H1 (cell line): ENCODE data around the gene ADAMTS14. TPM values are rescaled to one million over a fixed set of nuclear protein-coding genes. Genes with fewer than 3 reads are reported as not detected.

Source experiments
- CTCF ChIA-PET: fragments of 300-600 bp; sonication (Branson Sonifier 250); formaldehyde crosslinking; loops from one replicate; lab custom pipeline; 2021; ENCODE audit not compliant: partially characterized antibody; lab: Charles Lee
- POLR2A ChIA-PET: fragments of 300-600 bp; sonication (Branson Sonifier 250); formaldehyde crosslinking; loops from one replicate; lab custom pipeline; 2021; ENCODE audit warnings: inconsistent platforms; ENCODE audit not compliant: partially characterized antibody; lab: Charles Lee
- DNase-seq, 2 experiments: peaks; one replicate each; pipeline versions ENCODE4 v3.0.0 to v3.0.0-alpha.2; 2010 to 2022; ENCODE audit warnings: low spot score in 2 of 2, low read depth in 1 of 2, mixed read lengths in 1 of 2
- FAIRE-seq: peaks from 2 replicates; lab custom pipeline; 2011; peaks lifted over from hg19 to GRCh38; lab: Jason Lieb, UNC
- H2AFZ ChIP-seq: 2 replicates; pipeline ENCODE4 v1.8.1; 2012; ENCODE audit warnings: low read length, inconsistent platforms
- H2AK5ac ChIP-seq: 2 replicates; pipeline ENCODE4 v1.6.1; 2013; ENCODE audit warnings: low read depth, low read length
- H2BK120ac ChIP-seq: replicated peaks from 2 replicates; pipeline ENCODE3; 2013; ENCODE audit warnings: low read depth, low read length, inconsistent platforms
- H2BK12ac ChIP-seq: 2 replicates; pipeline ENCODE4 v1.6.1; 2013; ENCODE audit warnings: low read depth, low read length
- H2BK15ac ChIP-seq: 2 replicates; pipeline ENCODE4 v1.6.1; 2013; ENCODE audit warnings: low read length
- H2BK20ac ChIP-seq: 2 replicates; pipeline ENCODE4 v1.6.1; 2013; ENCODE audit warnings: low read length
- H2BK5ac ChIP-seq: 2 replicates; pipeline ENCODE4 v1.6.1; 2013; ENCODE audit warnings: low read depth, low read length
- H3K14ac ChIP-seq: 2 replicates; pipeline ENCODE4 v1.6.1; 2013; ENCODE audit warnings: inconsistent platforms; ENCODE audit not compliant: insufficient read length
- H3K18ac ChIP-seq: 2 replicates; pipeline ENCODE4 v1.6.1; 2013; ENCODE audit warnings: low read length; ENCODE audit errors: extremely low read depth
- H3K23ac ChIP-seq: 2 replicates; pipeline ENCODE4 v1.6.1; 2013; ENCODE audit warnings: inconsistent platforms; ENCODE audit not compliant: insufficient read length
- H3K23me2 ChIP-seq: 2 replicates; pipeline ENCODE4 v1.6.1; 2013; ENCODE audit warnings: low read depth, low read length
- H3K27ac ChIP-seq: 2 replicates; pipeline ENCODE4 v1.6.1; 2011; ENCODE audit warnings: low read depth, low read length, inconsistent platforms
- H3K27me3 ChIP-seq, 4 experiments: replicated peaks in 1 of 4; 1 replicate in 1 of 4; 2 replicates in 3 of 4; pipeline versions ENCODE4 v1.6.1 to v1.8.1; 2011 to 2013; ENCODE audit warnings: low read length in 3 of 4, mild to moderate bottlenecking in 3 of 4, inconsistent platforms in 2 of 4, mixed read lengths in 2 of 4, moderate library complexity in 1 of 4; ENCODE audit not compliant: control insufficient read depth in 3 of 4, insufficient read depth in 3 of 4; ENCODE audit errors: extremely low read depth in 1 of 4
- H3K36me3 ChIP-seq, 4 experiments: 2 replicates each; pipeline versions ENCODE4 v1.6.1 to v1.8.1; 2011 to 2013; ENCODE audit warnings: mild to moderate bottlenecking in 4 of 4, low read length in 3 of 4, moderate library complexity in 2 of 4, control low read depth in 1 of 4, inconsistent platforms in 1 of 4; ENCODE audit not compliant: insufficient read depth in 4 of 4, control insufficient read depth in 2 of 4
- H3K4ac ChIP-seq: replicated peaks from 2 replicates; pipeline ENCODE3; 2013; ENCODE audit warnings: low read length, low read depth, mixed read lengths, inconsistent platforms; ENCODE audit not compliant: insufficient read length
- H3K4me1 ChIP-seq, 4 experiments: replicated peaks in 1 of 4; 1 replicate in 1 of 4; 2 replicates in 3 of 4; pipeline versions ENCODE4 v1.6.1 to v1.8.1; 2011 to 2013; ENCODE audit warnings: low read length in 3 of 4, inconsistent platforms in 2 of 4, mixed read lengths in 1 of 4; ENCODE audit not compliant: insufficient read depth in 4 of 4, control insufficient read depth in 3 of 4
- H3K4me2 ChIP-seq, 2 experiments: 2 replicates each; pipeline versions ENCODE4 v1.6.1 to v1.8.1; 2011 to 2013; ENCODE audit warnings: low read depth in 2 of 2, low read length in 2 of 2, control low read depth in 1 of 2, inconsistent platforms in 1 of 2, mild to moderate bottlenecking in 1 of 2; ENCODE audit not compliant: insufficient read depth in 1 of 2
- H3K4me3 ChIP-seq, 4 experiments: fragments of 200-600, 300-600 bp in 1 of 4; sonication (generic), shearing (Covaris generic), sonication (Bioruptor Twin) in 1 of 4; 2 replicates each; pipeline versions ENCODE4 v1.5.1 to v1.8.1; 2011 to 2016; ENCODE audit warnings: low read length in 4 of 4, low read depth in 3 of 4, control low read depth in 2 of 4, inconsistent platforms in 2 of 4, mild to moderate bottlenecking in 2 of 4, mixed read lengths in 1 of 4, moderate library complexity in 1 of 4; ENCODE audit not compliant: insufficient read depth in 2 of 4; ENCODE audit errors: extremely low read depth in 1 of 4
- H3K56ac ChIP-seq: replicated peaks from 2 replicates; pipeline ENCODE3; 2013; ENCODE audit warnings: low read depth, mild to moderate bottlenecking, mixed read lengths, low read length, inconsistent platforms; ENCODE audit not compliant: insufficient read length
- H3K79me1 ChIP-seq: 2 replicates; pipeline ENCODE4 v1.6.1; 2013; ENCODE audit warnings: low read depth, low read length, control low read depth
- H3K79me2 ChIP-seq, 2 experiments: 2 replicates each; pipeline versions ENCODE4 v1.6.1 to v1.8.1; 2012 to 2013; ENCODE audit warnings: low read length in 2 of 2, mild to moderate bottlenecking in 2 of 2, inconsistent platforms in 1 of 2; ENCODE audit not compliant: insufficient read depth in 2 of 2, control insufficient read depth in 1 of 2
- H3K9ac ChIP-seq, 4 experiments: replicated peaks in 1 of 4; 1 replicate in 1 of 4; 2 replicates in 3 of 4; pipeline versions ENCODE4 v1.6.1 to v1.8.1; 2011 to 2013; ENCODE audit warnings: low read depth in 3 of 4, low read length in 3 of 4, control low read depth in 2 of 4, mild to moderate bottlenecking in 2 of 4, moderate library complexity in 2 of 4, inconsistent platforms in 1 of 4; ENCODE audit errors: extremely low read depth in 1 of 4
- H3K9me3 ChIP-seq, 2 experiments: 2 replicates each; pipeline versions ENCODE4 v1.6.1 to v1.8.1; 2012 to 2013; ENCODE audit warnings: mild to moderate bottlenecking in 2 of 2, moderate library complexity in 2 of 2, control low read depth in 1 of 2, inconsistent platforms in 1 of 2, low read depth in 1 of 2, low read length in 1 of 2, mixed read lengths in 1 of 2; ENCODE audit not compliant: insufficient read depth in 2 of 2
- H4K20me1 ChIP-seq, 2 experiments: replicated peaks in 1 of 2; 2 replicates each; pipeline versions ENCODE3 to v1.8.1; 2011 to 2013; ENCODE audit warnings: inconsistent platforms in 2 of 2, low read length in 2 of 2, mild to moderate bottlenecking in 1 of 2; ENCODE audit not compliant: insufficient read depth in 2 of 2, control insufficient read depth in 1 of 2
- H4K5ac ChIP-seq: 2 replicates; pipeline ENCODE4 v1.6.1; 2013; ENCODE audit warnings: low read length, low read depth, mixed read lengths, inconsistent platforms; ENCODE audit not compliant: insufficient read length
- H4K8ac ChIP-seq: 2 replicates; pipeline ENCODE4 v1.8.0; 2013; ENCODE audit warnings: mild to moderate bottlenecking, moderate library complexity, low read length, inconsistent platforms; ENCODE audit not compliant: insufficient read depth; ENCODE audit errors: extremely low read depth
- H4K91ac ChIP-seq: replicated peaks from 2 replicates; pipeline ENCODE3; 2013; ENCODE audit warnings: low read length, mixed read lengths, inconsistent platforms; ENCODE audit not compliant: insufficient read length
- BCL11A ChIP-seq, 2 experiments: IDR thresholded peaks; one replicate each; pipeline ENCODE4 v1.6.1; 2011; ENCODE audit warnings: low read depth in 2 of 2, low read length in 2 of 2, mild to moderate bottlenecking in 2 of 2
- E2F6 ChIP-seq: IDR thresholded peaks from 2 replicates; pipeline ENCODE4 v1.6.1; 2012; ENCODE audit warnings: inconsistent platforms
- FOSL1 ChIP-seq: IDR thresholded peaks from 2 replicates; pipeline ENCODE4 v1.6.1; 2011; ENCODE audit warnings: mild to moderate bottlenecking, low read depth, low read length, moderate library complexity; ENCODE audit not compliant: insufficient read depth
- KDM1A ChIP-seq: fragments of 200-600, 300-600 bp; sonication (generic); IDR thresholded peaks from 2 replicates; pipeline ENCODE4 v1.7.1; 2016; ENCODE audit warnings: mild to moderate bottlenecking, low read length, borderline replicate concordance
- RAD21 ChIP-seq, 2 experiments: IDR thresholded peaks in 1 of 2; conservative IDR thresholded peaks in 1 of 2; 2 replicates each; pipeline ENCODE4 v1.6.1; 2011; ENCODE audit warnings: low read depth in 2 of 2, low read length in 2 of 2, improper control_type of control experiment in 1 of 2, inconsistent platforms in 1 of 2, mild to moderate bottlenecking in 1 of 2, moderate library complexity in 1 of 2
- RXRA ChIP-seq: IDR thresholded peaks from 2 replicates; pipeline ENCODE4 v1.6.1; 2011; ENCODE audit warnings: low read depth, mild to moderate bottlenecking, low read length, moderate library complexity; ENCODE audit not compliant: insufficient read depth
- SUZ12 ChIP-seq: fragments of 200-600 bp; sonication (generic); IDR thresholded peaks from 2 replicates; pipeline ENCODE4 v1.6.1; 2012; ENCODE audit warnings: mild to moderate bottlenecking, inconsistent platforms, low read length, moderate library complexity, mixed read lengths
- TBP ChIP-seq: IDR thresholded peaks from 2 replicates; pipeline ENCODE4 v1.6.1; 2011; ENCODE audit warnings: low read depth, low read length, improper control_type of control experiment
- ZNF274 ChIP-seq: IDR thresholded peaks from 2 replicates; pipeline ENCODE4 v1.7.0; 2012; ENCODE audit warnings: low read length, borderline replicate concordance; ENCODE audit errors: extremely low read depth
- whole genome bisulfite sequencing, 2 experiments: shearing (Covaris generic) in 1 of 2; methylation state at CpG; one replicate each; pipeline versions ENCODE4 v1.1.6 to v1.1.7; 2013 to 2015; ENCODE audit warnings: low lambda C conversion rate in 2 of 2, mixed read lengths in 2 of 2, inconsistent platforms in 1 of 2, low coverage in 1 of 2, missing lambda C conversion rate in 1 of 2; ENCODE audit not compliant: insufficient replicate concordance in 2 of 2, insufficient coverage in 1 of 2, insufficient read length in 1 of 2; ENCODE audit errors: extremely low coverage in 1 of 2, missing lambda C conversion rate in 1 of 2; 5-methylcytosine and 5-hydroxymethylcytosine counted together
- polyA plus RNA-seq, 7 experiments: library from polyadenylated mRNA; depleted of rRNA in 3 of 7; stranded (reverse) in 5 of 7; unstranded in 2 of 7; fragments of >200 nt in 5 of 7; fragments of 200-250 nt in 2 of 7; gene quantifications; 1 replicate in 5 of 7; 2 replicates in 1 of 7; 4 replicates in 1 of 7; pipeline versions ENCODE4 v1.2.1 to v1.2.3, GENCODE V29; 2011 to 2013; ENCODE audit warnings: missing spikeins in 2 of 7, mixed read lengths in 2 of 7
- total RNA-seq: library from RNA; stranded (reverse); fragmentation: NEBNext Ultra II Directional; extraction: Animal tissue kit (Norgen Biotek cat#: 25700); gene quantifications from 2 replicates; pipeline ENCODE4 v1.2.1, GENCODE V29; 2021

Gene ADAMTS14
- total and polyA plus RNA-seq, 2 of the 8 experiments (the other 6 are each of a cell fraction or from before 2014, with no cell fraction given) = 2.0 to 2.3 TPM

- Histone ChIP-seq H3K4me2 (no peak overlapping the region), H3K23me2 (no peaks in the 10 kb centered on the region), H2BK12ac (no peak overlapping the region), H4K91ac (no peak overlapping the region), H3K79me1 (no peaks in the 10 kb centered on the region), H3K36me3 (no peaks in the 10 kb centered on the region), H3K23ac (no peak overlapping the region), H3K56ac (no peak overlapping the region), H2BK120ac (no peak overlapping the region), H3K27me3 (no peaks in the 10 kb centered on the region), H3K9ac (no peak overlapping the region), H4K8ac (no peak overlapping the region), H3K14ac (no peak overlapping the region), H2BK20ac (no peak overlapping the region), H2AFZ (no peak overlapping the region), H4K5ac (no peak overlapping the region), H3K4me1 (peaks cover 0 to 3% (median 0%) of the 10 kb centered on the region in 4 experiments; a peak in 2 of 7 replicates), H4K20me1 (no peaks in the 10 kb centered on the region), H3K4me3 (no peak overlapping the region), H3K4ac (no peak overlapping the region), H3K18ac (no peak overlapping the region), H2BK15ac (no peak overlapping the region), H3K9me3 (no peaks in the 10 kb centered on the region), H3K27ac (no peak overlapping the region), H3K79me2 (no peaks in the 10 kb centered on the region), H2AK5ac (no peak overlapping the region), H2BK5ac (no peak overlapping the region)
- DNase-seq = no peak
- WGBS, 2 experiments = 95% methylated on average over 2 of the region's 2 CpGs; no CpG with 5 or more reads in 1 of the 2 experiments
- POLR2A ChIA-PET = no interaction called here
- FAIRE-seq = no peak
- CTCF ChIA-PET = interaction anchor here (1.0 to 1.4 kb wide), 4 partner anchors 16 to 44 kb away, joined by 3 read pairs; no protein-coding TSS in a partner anchor
- TF ChIP-seq E2F6 = no peak
- no peak for TF ChIP-seq FOSL1
- no peak for TF ChIP-seq RXRA
- TF ChIP-seq TBP = no peak
- no peak for TF ChIP-seq ZNF274
- TF ChIP-seq RAD21 (IDR thresholded peaks at IDR 0.05 in 1 of 2, conservative IDR thresholded peaks at IDR 0.05 in 1 of 2; ENCODE audit: low read depth in 2 of 2, low read length in 2 of 2) = no peak
- no peak for TF ChIP-seq SUZ12
- TF ChIP-seq BCL11A (IDR thresholded peaks at IDR 0.05; ENCODE audit: low read depth in 2 of 2, low read length in 2 of 2) = no peak
- no peak for TF ChIP-seq KDM1A
Observed at GRCh38 chr10:70779088-70779487, 106.8 kb downstream of the ADAMTS14 start.
